Adipose tissue (tissue), 3 donors: ENCODE measurements around the gene HNRNPCL1. TPM values are rescaled to one million over a fixed set of nuclear protein-coding genes. Genes with fewer than 3 reads are reported as not detected.

Experiments used
- polyA plus RNA-seq, 3 donors: library from polyadenylated mRNA; stranded (reverse); fragments of 200-250 nt; gene quantifications; one replicate each; pipeline ENCODE4 v1.2.3, GENCODE V29; 2013
- donor health status: healthy with polysubstance abuse.
- donor health status: Bipolar disorder and iron deficiency.
- donor health status: healthy.

The HNRNPCL1 gene
- polyA plus RNA-seq, 3 donors, result not detected

Other genes starting within 250 kb of the HNRNPCL1 start
- gene DHRS3, start 230.5 kb downstream of the HNRNPCL1 start, polyA plus RNA-seq, result 100 to 1,000 TPM in 1 of 3 donors, 10 to 100 TPM in 2; 92.1 to 173 (median 96.7) TPM
- gene AADACL4, start 204.6 kb downstream of the HNRNPCL1 start, polyA plus RNA-seq, result 1 to 10 TPM in 1 of 3 donors, not detected in 2; 1.2 TPM
- under 1 TPM in 1 of 3 donors, not detected in 2; 0.04 TPM for gene AADACL3, start 132.6 kb downstream of the HNRNPCL1 start, polyA plus RNA-seq
- under 1 TPM in 2 of 3 donors, not detected in 1; 0.03 to 0.11 TPM for gene CFAP107, start 102.5 kb downstream of the HNRNPCL1 start, polyA plus RNA-seq
- gene PRAMEF12, start 75.0 kb downstream of the HNRNPCL1 start, polyA plus RNA-seq, result not detected
- not detected for gene PRAMEF1, start 57.3 kb downstream of the HNRNPCL1 start, polyA plus RNA-seq
- not detected for gene PRAMEF11, start 17.3 kb downstream of the HNRNPCL1 start, polyA plus RNA-seq
- not detected for gene PRAMEF2, start 8.4 kb upstream of the HNRNPCL1 start, polyA plus RNA-seq
- gene PRAMEF4, start 37.5 kb upstream of the HNRNPCL1 start, polyA plus RNA-seq, result not detected
- gene PRAMEF10, start 49.5 kb upstream of the HNRNPCL1 start, polyA plus RNA-seq, result not detected
- not detected for gene PRAMEF7, start 67.9 kb upstream of the HNRNPCL1 start, polyA plus RNA-seq
- not detected for gene PRAMEF6, start 98.9 kb upstream of the HNRNPCL1 start, polyA plus RNA-seq
- gene PRAMEF27, start 207.9 kb upstream of the HNRNPCL1 start, polyA plus RNA-seq, result not detected
- gene HNRNPCL3, start 212.0 kb upstream of the HNRNPCL1 start, polyA plus RNA-seq, result not detected
- gene PRAMEF25, start 222.1 kb upstream of the HNRNPCL1 start, polyA plus RNA-seq, result not detected